IMR-90 (cell line): ENCODE data around the gene KCNIP1.

ENCODE experiments used
- BHLHE40 ChIP-seq: fragments of 150-350 bp; IDR thresholded peaks from 2 replicates; pipeline ENCODE4 v1.6.1; 2016; ENCODE audit warnings: mild to moderate bottlenecking, low read depth, low read length
- CEBPB ChIP-seq: IDR thresholded peaks from 2 replicates; pipeline ENCODE4 v1.6.1; 2012; ENCODE audit warnings: low read depth, low read length, improper control_type of control experiment
- FOS ChIP-seq: fragments of 150-350 bp; IDR thresholded peaks from 2 replicates; pipeline ENCODE4 v1.6.1; 2016; ENCODE audit warnings: low read depth, low read length
- MAFK ChIP-seq: IDR thresholded peaks from 2 replicates; pipeline ENCODE4 v1.6.1; 2012; ENCODE audit warnings: low read depth, low read length, improper control_type of control experiment
- MAZ ChIP-seq: IDR thresholded peaks from 2 replicates; pipeline ENCODE4 v1.6.1; 2012; ENCODE audit warnings: low read depth, mild to moderate bottlenecking, low read length, improper control_type of control experiment, moderate library complexity, borderline replicate concordance
- MXI1 ChIP-seq: IDR thresholded peaks from 2 replicates; pipeline ENCODE4 v1.6.1; 2012; ENCODE audit warnings: low read depth, mild to moderate bottlenecking, low read length, moderate library complexity, borderline replicate concordance
- NFE2L2 ChIP-seq: fragments of 150-350 bp; IDR thresholded peaks from 2 replicates; pipeline ENCODE4 v1.6.1; 2016; ENCODE audit warnings: low read depth, mild to moderate bottlenecking, low read length
- POLR2A ChIP-seq: IDR thresholded peaks from 2 replicates; pipeline ENCODE4 v1.6.1; 2012; ENCODE audit warnings: mild to moderate bottlenecking, low read depth, low read length
- RAD21 ChIP-seq: IDR thresholded peaks from 2 replicates; pipeline ENCODE4 v1.6.1; 2012; ENCODE audit warnings: low read length, improper control_type of control experiment
- RFX5 ChIP-seq: IDR thresholded peaks from 2 replicates; pipeline ENCODE4 v1.8.0; 2012; ENCODE audit warnings: low read depth, mild to moderate bottlenecking, low read length, moderate library complexity
- TF ChIP-seq, protein P1 (sequence below): conservative IDR thresholded peaks from 2 replicates; pipeline ENCODE4 v1.5.1; 2012; ENCODE audit warnings: mild to moderate bottlenecking, low read depth, low read length, improper control_type of control experiment
- TF ChIP-seq, protein P2 (sequence below): fragments of 150-350 bp; IDR thresholded peaks from 2 replicates; pipeline ENCODE4 v1.6.1; 2016; ENCODE audit warnings: low read depth, mild to moderate bottlenecking, low read length, moderate library complexity, borderline replicate concordance
- TF ChIP-seq, protein P3 (sequence below): fragments of 150-350 bp; IDR thresholded peaks from 2 replicates; pipeline ENCODE4 v1.6.1; 2017; ENCODE audit warnings: mild to moderate bottlenecking, antibody characterized with exemption, low read length, low read depth

DNA sequence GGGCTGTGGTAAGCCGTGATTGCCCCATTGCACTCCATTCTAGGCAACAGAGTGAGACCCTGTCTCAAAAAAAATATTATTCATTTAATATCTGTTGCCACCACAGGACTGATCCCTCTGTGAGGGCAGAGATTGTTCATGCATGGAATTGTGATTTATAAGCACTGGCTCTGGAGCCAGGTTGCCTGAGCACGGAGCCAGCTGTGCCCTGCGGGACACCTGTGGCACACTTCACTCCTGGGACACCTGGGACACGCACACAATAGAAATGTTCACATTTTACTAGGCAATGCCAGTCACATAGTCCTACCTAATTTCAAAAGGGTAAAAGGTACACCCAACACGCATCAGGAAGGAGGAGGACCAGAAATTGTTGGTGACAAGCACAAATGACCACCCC is 196.7 kb downstream of the KCNIP1 start:
- TF ChIP-seq RFX5 = no peak
- TF ChIP-seq, protein P1, sequence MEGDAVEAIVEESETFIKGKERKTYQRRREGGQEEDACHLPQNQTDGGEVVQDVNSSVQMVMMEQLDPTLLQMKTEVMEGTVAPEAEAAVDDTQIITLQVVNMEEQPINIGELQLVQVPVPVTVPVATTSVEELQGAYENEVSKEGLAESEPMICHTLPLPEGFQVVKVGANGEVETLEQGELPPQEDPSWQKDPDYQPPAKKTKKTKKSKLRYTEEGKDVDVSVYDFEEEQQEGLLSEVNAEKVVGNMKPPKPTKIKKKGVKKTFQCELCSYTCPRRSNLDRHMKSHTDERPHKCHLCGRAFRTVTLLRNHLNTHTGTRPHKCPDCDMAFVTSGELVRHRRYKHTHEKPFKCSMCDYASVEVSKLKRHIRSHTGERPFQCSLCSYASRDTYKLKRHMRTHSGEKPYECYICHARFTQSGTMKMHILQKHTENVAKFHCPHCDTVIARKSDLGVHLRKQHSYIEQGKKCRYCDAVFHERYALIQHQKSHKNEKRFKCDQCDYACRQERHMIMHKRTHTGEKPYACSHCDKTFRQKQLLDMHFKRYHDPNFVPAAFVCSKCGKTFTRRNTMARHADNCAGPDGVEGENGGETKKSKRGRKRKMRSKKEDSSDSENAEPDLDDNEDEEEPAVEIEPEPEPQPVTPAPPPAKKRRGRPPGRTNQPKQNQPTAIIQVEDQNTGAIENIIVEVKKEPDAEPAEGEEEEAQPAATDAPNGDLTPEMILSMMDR = no peak
- no peak for TF ChIP-seq POLR2A
- TF ChIP-seq, protein P2, sequence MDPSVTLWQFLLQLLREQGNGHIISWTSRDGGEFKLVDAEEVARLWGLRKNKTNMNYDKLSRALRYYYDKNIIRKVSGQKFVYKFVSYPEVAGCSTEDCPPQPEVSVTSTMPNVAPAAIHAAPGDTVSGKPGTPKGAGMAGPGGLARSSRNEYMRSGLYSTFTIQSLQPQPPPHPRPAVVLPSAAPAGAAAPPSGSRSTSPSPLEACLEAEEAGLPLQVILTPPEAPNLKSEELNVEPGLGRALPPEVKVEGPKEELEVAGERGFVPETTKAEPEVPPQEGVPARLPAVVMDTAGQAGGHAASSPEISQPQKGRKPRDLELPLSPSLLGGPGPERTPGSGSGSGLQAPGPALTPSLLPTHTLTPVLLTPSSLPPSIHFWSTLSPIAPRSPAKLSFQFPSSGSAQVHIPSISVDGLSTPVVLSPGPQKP = no peak
- TF ChIP-seq CEBPB = no peak
- TF ChIP-seq, protein P3, sequence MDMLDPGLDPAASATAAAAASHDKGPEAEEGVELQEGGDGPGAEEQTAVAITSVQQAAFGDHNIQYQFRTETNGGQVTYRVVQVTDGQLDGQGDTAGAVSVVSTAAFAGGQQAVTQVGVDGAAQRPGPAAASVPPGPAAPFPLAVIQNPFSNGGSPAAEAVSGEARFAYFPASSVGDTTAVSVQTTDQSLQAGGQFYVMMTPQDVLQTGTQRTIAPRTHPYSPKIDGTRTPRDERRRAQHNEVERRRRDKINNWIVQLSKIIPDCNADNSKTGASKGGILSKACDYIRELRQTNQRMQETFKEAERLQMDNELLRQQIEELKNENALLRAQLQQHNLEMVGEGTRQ = no peak
- no peak for TF ChIP-seq MXI1
- no peak for TF ChIP-seq NFE2L2
- TF ChIP-seq MAFK = no peak
- TF ChIP-seq RAD21 = no peak
- no peak for TF ChIP-seq MAZ
- TF ChIP-seq FOS = no peak
- no peak for TF ChIP-seq BHLHE40
